GM12878 (cell line): ENCODE data around the gene CMSS1. TPM values are rescaled to one million over a fixed set of nuclear protein-coding genes. Genes with fewer than 3 reads are reported as not detected.

Source experiments
- BACH1 ChIP-seq: fragments of 450-650 bp; IDR thresholded peaks from 2 replicates; pipeline ENCODE4 v1.6.1; 2017; ENCODE audit warnings: mild to moderate bottlenecking, borderline replicate concordance
- ELK1 ChIP-seq: IDR thresholded peaks from 2 replicates; pipeline ENCODE4 v1.6.1; 2012; ENCODE audit warnings: low read depth, low read length, improper control_type of control experiment
- ETV6 ChIP-seq, 2 experiments: fragments of 450-650 bp in 1 of 2; IDR thresholded peaks in 1 of 2; conservative IDR thresholded peaks in 1 of 2; 2 replicates each; pipeline ENCODE4 v1.6.1; 2014; ENCODE audit warnings: antibody characterized with exemption in 1 of 2, borderline replicate concordance in 1 of 2, low read depth in 1 of 2, mild to moderate bottlenecking in 1 of 2, moderate library complexity in 1 of 2
- IRF3 ChIP-seq: fragments of 450-650 bp; IDR thresholded peaks from 2 replicates; pipeline ENCODE4 v1.6.1; 2014; ENCODE audit warnings: mild to moderate bottlenecking
- KLF5 ChIP-seq: fragments of 450-650 bp; IDR thresholded peaks from 2 replicates; pipeline ENCODE4 v1.6.1; 2014; ENCODE audit warnings: mild to moderate bottlenecking; ENCODE audit not compliant: partially characterized antibody
- STAT3 ChIP-seq: IDR thresholded peaks from 2 replicates; pipeline ENCODE4 v1.6.1; 2011; ENCODE audit warnings: low read depth, low read length, improper control_type of control experiment
- YY1 ChIP-seq: IDR thresholded peaks from 2 replicates; pipeline ENCODE4 v1.6.1; 2011; ENCODE audit warnings: low read depth, mild to moderate bottlenecking, low read length
- polyA plus RNA-seq, 11 experiments: library from polyadenylated mRNA; depleted of rRNA in 4 of 11; unstranded in 6 of 11; stranded (reverse) in 5 of 11; fragments of >200 nt; fragmentation: Nextera tagmentation in 4 of 11; fragmentation: Illumina TruSeq in 1 of 11; extraction: Ambion mirVana in 4 of 11; extraction: Trizol in 1 of 11; gene quantifications; 1 replicate in 1 of 11; 2 replicates in 10 of 11; pipeline versions ENCODE4 v1.2.1 to v1.2.3, GENCODE V29; 2011 to 2016; ENCODE audit warnings: inconsistent platforms in 2 of 11, missing spikeins in 2 of 11, low read depth in 1 of 11
- total RNA-seq, 4 experiments: library from RNA; depleted of rRNA in 3 of 4; stranded (reverse); fragments of >200 nt in 3 of 4; fragmentation: Illumina TruSeq in 1 of 4; extraction: Trizol in 1 of 4; gene quantifications; 2 replicates each; pipeline versions ENCODE4 v1.2.1 to v1.2.3, GENCODE V29; 2013 to 2021
- TF ChIP-seq, protein P1 (sequence below): IDR thresholded peaks from 2 replicates; pipeline ENCODE4 v1.6.1; 2011; ENCODE audit warnings: low read depth, mild to moderate bottlenecking, low read length, moderate library complexity, borderline replicate concordance; ENCODE audit errors: extremely low read depth
- TF ChIP-seq, protein P2 (sequence below): fragments of 450-650 bp; IDR thresholded peaks from 2 replicates; pipeline ENCODE4 v1.6.1; 2016; ENCODE audit warnings: mild to moderate bottlenecking

Gene CMSS1
- total and polyA plus RNA-seq, 10 of the 15 experiments (the other 5 are each of a cell fraction or from before 2014, with no cell fraction given) = 31.0 to 118 (median 70.1) TPM

DNA sequence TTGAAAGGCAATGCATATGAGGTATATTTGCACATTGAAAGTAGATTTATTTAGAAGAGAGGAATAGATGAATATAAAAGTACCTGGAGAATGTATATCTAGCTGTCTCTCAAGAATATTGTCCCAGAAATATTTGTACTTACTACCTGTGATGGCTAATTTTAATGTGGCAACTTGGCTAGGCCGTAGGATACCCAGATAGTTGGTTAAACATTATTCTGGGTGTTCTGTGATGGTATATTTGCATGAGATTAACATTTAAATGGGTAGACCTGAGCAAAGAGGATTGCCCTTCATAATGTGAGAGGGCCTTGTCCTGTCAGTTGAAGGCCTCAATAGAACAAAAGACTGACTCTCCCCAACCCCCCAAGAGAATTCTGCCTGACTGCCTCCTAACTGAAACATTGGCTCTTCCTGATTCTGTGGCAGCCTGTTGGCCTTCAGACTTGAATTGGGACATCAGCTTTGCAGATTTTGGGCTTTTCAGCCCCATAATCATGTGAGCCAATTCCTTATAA is 366.0 kb downstream of the CMSS1 start (continued):
- TF ChIP-seq STAT3 (no peak), IRF3 (no peak), BACH1 (no peak), ELK1 (no peak), ETV6 (conservative IDR thresholded peaks at IDR 0.05 in 1 of 2, IDR thresholded peaks at IDR 0.05 in 1 of 2; ENCODE audit: borderline replicate concordance in 1 of 2, low read depth in 1 of 2) (no peak), YY1 (no peak), KLF5 (no peak)
- TF ChIP-seq, protein P1, sequence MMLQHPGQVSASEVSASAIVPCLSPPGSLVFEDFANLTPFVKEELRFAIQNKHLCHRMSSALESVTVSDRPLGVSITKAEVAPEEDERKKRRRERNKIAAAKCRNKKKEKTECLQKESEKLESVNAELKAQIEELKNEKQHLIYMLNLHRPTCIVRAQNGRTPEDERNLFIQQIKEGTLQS = no peak
- TF ChIP-seq, protein P2, sequence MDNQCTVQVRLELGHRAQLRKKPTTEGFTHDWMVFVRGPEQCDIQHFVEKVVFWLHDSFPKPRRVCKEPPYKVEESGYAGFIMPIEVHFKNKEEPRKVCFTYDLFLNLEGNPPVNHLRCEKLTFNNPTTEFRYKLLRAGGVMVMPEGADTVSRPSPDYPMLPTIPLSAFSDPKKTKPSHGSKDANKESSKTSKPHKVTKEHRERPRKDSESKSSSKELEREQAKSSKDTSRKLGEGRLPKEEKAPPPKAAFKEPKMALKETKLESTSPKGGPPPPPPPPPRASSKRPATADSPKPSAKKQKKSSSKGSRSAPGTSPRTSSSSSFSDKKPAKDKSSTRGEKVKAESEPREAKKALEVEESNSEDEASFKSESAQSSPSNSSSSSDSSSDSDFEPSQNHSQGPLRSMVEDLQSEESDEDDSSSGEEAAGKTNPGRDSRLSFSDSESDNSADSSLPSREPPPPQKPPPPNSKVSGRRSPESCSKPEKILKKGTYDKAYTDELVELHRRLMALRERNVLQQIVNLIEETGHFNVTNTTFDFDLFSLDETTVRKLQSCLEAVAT = no peak
